ENCODE measurements around the gene TMEM44. TPM values are rescaled to one million over a fixed set of nuclear protein-coding genes. Genes with fewer than 3 reads are reported as not detected.

TMEM44 gene
- total and polyA plus RNA-seq, 9 of the 15 experiments (the other 6 are each of a cell fraction or from before 2014, with no cell fraction given): 0.53 to 18.1 (median 11.3) TPM

DNA sequence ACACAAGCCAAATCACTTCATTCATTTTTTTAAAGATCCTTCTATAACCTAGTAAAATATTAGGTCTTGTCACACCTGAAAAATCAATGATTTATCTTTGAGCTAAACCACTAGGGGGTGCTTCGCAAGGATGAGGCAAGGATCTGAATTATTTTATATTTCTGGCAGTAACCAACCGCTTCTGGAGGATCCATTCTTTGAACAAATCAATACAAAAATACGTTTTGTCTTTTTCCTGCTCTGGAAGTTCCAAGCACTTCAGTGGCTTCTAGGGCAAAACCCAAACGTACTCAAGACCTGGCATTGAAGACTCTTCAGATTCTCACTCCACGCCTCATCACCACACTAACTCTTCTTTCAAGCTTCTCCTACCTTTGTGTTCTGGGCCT, 38.3 kb upstream of the TMEM44 start (continued):
- TF ChIP-seq PHTF2 (CRISPR knock-in tag; IDR thresholded peaks at IDR 0.05): no peak
- TF ChIP-seq, protein P1, sequence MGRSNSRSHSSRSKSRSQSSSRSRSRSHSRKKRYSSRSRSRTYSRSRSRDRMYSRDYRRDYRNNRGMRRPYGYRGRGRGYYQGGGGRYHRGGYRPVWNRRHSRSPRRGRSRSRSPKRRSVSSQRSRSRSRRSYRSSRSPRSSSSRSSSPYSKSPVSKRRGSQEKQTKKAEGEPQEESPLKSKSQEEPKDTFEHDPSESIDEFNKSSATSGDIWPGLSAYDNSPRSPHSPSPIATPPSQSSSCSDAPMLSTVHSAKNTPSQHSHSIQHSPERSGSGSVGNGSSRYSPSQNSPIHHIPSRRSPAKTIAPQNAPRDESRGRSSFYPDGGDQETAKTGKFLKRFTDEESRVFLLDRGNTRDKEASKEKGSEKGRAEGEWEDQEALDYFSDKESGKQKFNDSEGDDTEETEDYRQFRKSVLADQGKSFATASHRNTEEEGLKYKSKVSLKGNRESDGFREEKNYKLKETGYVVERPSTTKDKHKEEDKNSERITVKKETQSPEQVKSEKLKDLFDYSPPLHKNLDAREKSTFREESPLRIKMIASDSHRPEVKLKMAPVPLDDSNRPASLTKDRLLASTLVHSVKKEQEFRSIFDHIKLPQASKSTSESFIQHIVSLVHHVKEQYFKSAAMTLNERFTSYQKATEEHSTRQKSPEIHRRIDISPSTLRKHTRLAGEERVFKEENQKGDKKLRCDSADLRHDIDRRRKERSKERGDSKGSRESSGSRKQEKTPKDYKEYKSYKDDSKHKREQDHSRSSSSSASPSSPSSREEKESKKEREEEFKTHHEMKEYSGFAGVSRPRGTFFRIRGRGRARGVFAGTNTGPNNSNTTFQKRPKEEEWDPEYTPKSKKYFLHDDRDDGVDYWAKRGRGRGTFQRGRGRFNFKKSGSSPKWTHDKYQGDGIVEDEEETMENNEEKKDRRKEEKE (IDR thresholded peaks at IDR 0.05; ENCODE audit: borderline replicate concordance in 1 of 2, control insufficient read depth in 1 of 2, low read depth in 2 of 2, low read length in 1 of 2): no peak
- TF ChIP-seq, protein P2, sequence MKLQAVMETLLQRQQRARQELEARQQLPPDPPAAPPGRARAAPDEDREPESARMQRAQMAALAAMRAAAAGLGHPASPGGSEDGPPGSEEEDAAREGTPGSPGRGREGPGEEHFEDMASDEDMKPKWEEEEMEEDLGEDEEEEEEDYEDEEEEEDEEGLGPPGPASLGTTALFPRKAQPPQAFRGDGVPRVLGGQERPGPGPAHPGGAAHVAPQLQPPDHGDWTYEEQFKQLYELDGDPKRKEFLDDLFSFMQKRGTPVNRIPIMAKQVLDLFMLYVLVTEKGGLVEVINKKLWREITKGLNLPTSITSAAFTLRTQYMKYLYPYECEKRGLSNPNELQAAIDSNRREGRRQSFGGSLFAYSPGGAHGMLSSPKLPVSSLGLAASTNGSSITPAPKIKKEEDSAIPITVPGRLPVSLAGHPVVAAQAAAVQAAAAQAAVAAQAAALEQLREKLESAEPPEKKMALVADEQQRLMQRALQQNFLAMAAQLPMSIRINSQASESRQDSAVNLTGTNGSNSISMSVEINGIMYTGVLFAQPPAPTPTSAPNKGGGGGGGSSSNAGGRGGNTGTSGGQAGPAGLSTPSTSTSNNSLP (IDR thresholded peaks at IDR 0.05; ENCODE audit: borderline replicate concordance, low read depth, low read length): peak; percentile 87
- TF ChIP-seq, protein P3, sequence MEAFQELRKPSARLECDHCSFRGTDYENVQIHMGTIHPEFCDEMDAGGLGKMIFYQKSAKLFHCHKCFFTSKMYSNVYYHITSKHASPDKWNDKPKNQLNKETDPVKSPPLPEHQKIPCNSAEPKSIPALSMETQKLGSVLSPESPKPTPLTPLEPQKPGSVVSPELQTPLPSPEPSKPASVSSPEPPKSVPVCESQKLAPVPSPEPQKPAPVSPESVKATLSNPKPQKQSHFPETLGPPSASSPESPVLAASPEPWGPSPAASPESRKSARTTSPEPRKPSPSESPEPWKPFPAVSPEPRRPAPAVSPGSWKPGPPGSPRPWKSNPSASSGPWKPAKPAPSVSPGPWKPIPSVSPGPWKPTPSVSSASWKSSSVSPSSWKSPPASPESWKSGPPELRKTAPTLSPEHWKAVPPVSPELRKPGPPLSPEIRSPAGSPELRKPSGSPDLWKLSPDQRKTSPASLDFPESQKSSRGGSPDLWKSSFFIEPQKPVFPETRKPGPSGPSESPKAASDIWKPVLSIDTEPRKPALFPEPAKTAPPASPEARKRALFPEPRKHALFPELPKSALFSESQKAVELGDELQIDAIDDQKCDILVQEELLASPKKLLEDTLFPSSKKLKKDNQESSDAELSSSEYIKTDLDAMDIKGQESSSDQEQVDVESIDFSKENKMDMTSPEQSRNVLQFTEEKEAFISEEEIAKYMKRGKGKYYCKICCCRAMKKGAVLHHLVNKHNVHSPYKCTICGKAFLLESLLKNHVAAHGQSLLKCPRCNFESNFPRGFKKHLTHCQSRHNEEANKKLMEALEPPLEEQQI (IDR thresholded peaks at IDR 0.05): no peak
- no peak for TF ChIP-seq DNMT1 (IDR thresholded peaks at IDR 0.05)
- TF ChIP-seq, protein P4, sequence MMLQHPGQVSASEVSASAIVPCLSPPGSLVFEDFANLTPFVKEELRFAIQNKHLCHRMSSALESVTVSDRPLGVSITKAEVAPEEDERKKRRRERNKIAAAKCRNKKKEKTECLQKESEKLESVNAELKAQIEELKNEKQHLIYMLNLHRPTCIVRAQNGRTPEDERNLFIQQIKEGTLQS (IDR thresholded peaks at IDR 0.05): peak; percentile 22; the same call in 1 of the 2 replicates
- TF ChIP-seq, protein P4 (CRISPR knock-in tag; conservative IDR thresholded peaks at IDR 0.05): no peak
- no peak for TF ChIP-seq ETS2 (tag; IDR thresholded peaks at IDR 0.05; ENCODE audit: borderline replicate concordance, poor library complexity, severe bottlenecking)
- TF ChIP-seq MYC (IDR thresholded peaks at IDR 0.05; ENCODE audit: low read depth, low read length): 0 out of 2 replicates have a peak, but pooled peaks have one; percentile 1
- no peak for TF ChIP-seq MYC (CRISPR knock-in tag; IDR thresholded peaks at IDR 0.05; ENCODE audit: borderline replicate concordance, low read depth)
- no peak for TF ChIP-seq ZNF384 (IDR thresholded peaks at IDR 0.05; ENCODE audit: low read depth, low read length)
- no peak for TF ChIP-seq CBX1 (IDR thresholded peaks at IDR 0.05; ENCODE audit: low read depth)
- TF ChIP-seq, protein P5, sequence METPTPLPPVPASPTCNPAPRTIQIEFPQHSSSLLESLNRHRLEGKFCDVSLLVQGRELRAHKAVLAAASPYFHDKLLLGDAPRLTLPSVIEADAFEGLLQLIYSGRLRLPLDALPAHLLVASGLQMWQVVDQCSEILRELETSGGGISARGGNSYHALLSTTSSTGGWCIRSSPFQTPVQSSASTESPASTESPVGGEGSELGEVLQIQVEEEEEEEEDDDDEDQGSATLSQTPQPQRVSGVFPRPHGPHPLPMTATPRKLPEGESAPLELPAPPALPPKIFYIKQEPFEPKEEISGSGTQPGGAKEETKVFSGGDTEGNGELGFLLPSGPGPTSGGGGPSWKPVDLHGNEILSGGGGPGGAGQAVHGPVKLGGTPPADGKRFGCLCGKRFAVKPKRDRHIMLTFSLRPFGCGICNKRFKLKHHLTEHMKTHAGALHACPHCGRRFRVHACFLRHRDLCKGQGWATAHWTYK (CRISPR knock-in tag; IDR thresholded peaks at IDR 0.05): no peak
- TF ChIP-seq STAT5A (IDR thresholded peaks at IDR 0.05; ENCODE audit: borderline replicate concordance, low read length): no peak
- TF ChIP-seq SETDB1 (IDR thresholded peaks at IDR 0.05; ENCODE audit: low read length): no peak
- TF ChIP-seq MEIS2 (IDR thresholded peaks at IDR 0.05; ENCODE audit: partially characterized antibody): peak; percentile 67
- TF ChIP-seq PHF20 (IDR thresholded peaks at IDR 0.05; ENCODE audit: partially characterized antibody): no peak
- no peak for TF ChIP-seq ZNF324 (CRISPR knock-in tag; IDR thresholded peaks at IDR 0.05)
